Muscle of leg (tissue), 11 donors: ENCODE data around the gene TREH. TPM values are rescaled to one million over a fixed set of nuclear protein-coding genes. Genes with fewer than 3 reads are reported as not detected.

Experiments
- DNase-seq: peaks from one replicate; pipeline ENCODE4 v3.0.0; 2013
- H3K27ac ChIP-seq: one replicate; pipeline ENCODE4 v1.5.1; 2013; ENCODE audit warnings: mild to moderate bottlenecking, low read length, control low read depth
- H3K27me3 ChIP-seq: one replicate; pipeline ENCODE4 v1.6.1; 2013; ENCODE audit warnings: low read length; ENCODE audit not compliant: control insufficient read depth, insufficient read depth
- H3K36me3 ChIP-seq: one replicate; pipeline ENCODE4 v1.6.1; 2013; ENCODE audit warnings: low read length; ENCODE audit not compliant: control insufficient read depth, insufficient read depth
- H3K4me1 ChIP-seq: one replicate; pipeline ENCODE4 v1.6.1; 2013; ENCODE audit warnings: low read length; ENCODE audit not compliant: control insufficient read depth, insufficient read depth
- H3K4me3 ChIP-seq: one replicate; pipeline ENCODE4 v1.5.1; 2013; ENCODE audit warnings: low read length, control low read depth
- H3K9me3 ChIP-seq: replicated peaks from 2 replicates; pipeline ENCODE4 v1.6.1; 2013; ENCODE audit warnings: low read depth, low read length; ENCODE audit not compliant: control insufficient read depth
- whole genome bisulfite sequencing: methylation state at CpG from one replicate; pipeline ENCODE4 v1.1.5; 2013; ENCODE audit warnings: missing lambda C conversion rate; ENCODE audit not compliant: insufficient coverage; 5-methylcytosine and 5-hydroxymethylcytosine counted together
- polyA plus RNA-seq, 8 donors: library from polyadenylated mRNA; unstranded; fragments of 120-200 nt; gene quantifications; one replicate each; pipeline versions ENCODE4 v1.2.1 to v1.2.3, GENCODE V29; 2013; ENCODE audit warnings: inconsistent platforms in 1 of 8, low replicate concordance in 1 of 8; ENCODE audit not compliant: insufficient read length in 8 of 8, insufficient read depth in 1 of 8
- total RNA-seq: library from RNA; stranded (reverse); fragments of 120-200 nt; gene quantifications from one replicate; pipeline ENCODE4 v1.2.4, GENCODE V29; 2013

The TREH gene
- total and polyA plus RNA-seq, 9 donors, result under 0.01 to 5.6 (median 0.22) TPM

DNA sequence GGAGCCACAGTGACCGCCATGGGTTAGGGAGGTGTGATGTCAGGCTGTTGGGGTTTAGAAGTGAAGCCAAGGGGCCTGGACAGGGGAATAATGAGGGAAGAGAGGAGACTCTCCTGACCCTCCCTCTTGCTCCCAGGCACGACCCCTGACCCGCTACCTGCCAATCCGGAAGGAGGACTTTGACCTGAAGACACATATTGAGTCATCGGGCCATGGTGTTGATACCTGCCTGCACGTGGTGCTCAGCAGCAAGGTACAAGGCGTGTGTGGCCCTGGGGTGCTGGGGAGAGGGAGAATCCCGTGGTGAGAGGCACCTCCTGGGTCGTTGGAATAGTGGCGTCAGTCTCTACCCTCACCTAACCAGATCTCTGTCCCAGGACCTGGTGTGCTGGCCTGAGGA lies 29.5 kb downstream of the TREH start:
- Histone ChIP-seq H3K27me3 (no peaks in the 10 kb centered on the region), H3K4me1 (no peaks in the 10 kb centered on the region), H3K36me3 (peaks cover 79% of the 10 kb centered on the region), H3K9me3 (no peaks in the 10 kb centered on the region), H3K4me3 (no peak overlapping the region), H3K27ac (no peak overlapping the region)
- DNase-seq, result no peak
- 89% methylated on average over 5 of the region's 10 CpGs for WGBS

DNA sequence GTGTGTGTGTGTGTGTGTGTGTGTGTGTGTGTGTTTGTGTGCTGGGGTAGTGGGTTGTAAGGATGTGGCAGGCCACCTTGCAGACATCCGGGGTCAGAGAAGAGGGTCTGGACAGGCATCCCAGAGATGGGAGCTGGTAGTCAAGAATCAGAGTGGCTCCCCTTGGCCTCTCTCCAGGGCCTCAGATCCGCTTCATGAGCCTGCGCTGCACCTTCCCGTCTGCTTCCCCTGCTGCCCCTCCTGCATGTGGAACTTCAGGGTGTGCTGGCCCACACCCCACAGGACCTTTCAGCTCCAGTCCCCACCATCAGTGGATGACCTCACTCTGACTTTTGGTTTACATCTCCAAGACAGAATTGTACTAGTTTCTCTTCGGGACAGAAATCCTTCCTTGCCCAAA lies 31.2 kb downstream of the TREH start:
- no peaks in the 10 kb centered on the region for H3K27me3 ChIP-seq

DNA sequence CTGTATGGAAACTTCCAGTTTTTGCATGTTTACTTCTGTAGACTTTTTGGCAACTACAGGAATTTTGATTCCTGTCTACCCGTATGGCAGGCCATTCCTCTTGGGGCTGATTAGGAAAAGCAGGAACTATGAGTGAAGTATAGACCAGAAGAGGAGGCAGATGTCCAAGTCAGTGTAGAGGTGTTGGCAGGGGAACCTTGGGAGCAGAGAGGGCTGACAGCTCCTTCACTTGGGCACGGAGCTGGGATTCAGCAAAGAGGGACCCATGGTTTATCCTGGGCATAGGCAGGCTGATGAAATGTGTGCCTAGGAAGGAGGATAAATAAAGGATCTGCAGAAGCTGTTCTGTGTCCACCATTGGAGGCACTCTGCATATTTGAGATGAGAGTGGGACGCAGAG lies 33.1 kb downstream of the TREH start:
- WGBS, result 49% methylated on average over 2 of the region's 3 CpGs
- H3K36me3 ChIP-seq, result peaks cover 91% of the 10 kb centered on the region
- H3K27ac ChIP-seq, result no peak overlapping the region
- no peaks in the 10 kb centered on the region for H3K27me3 ChIP-seq
- no peaks in the 10 kb centered on the region for H3K9me3 ChIP-seq
- H3K4me3 ChIP-seq, result no peak overlapping the region
- peaks cover 7% of the 10 kb centered on the region for H3K4me1 ChIP-seq
- no peak for DNase-seq

More for the DNA sequence above, 31.2 kb downstream of the TREH start:
- no peaks in the 10 kb centered on the region for H3K9me3 ChIP-seq
- peaks cover 2% of the 10 kb centered on the region for H3K4me1 ChIP-seq
- H3K36me3 ChIP-seq, result peaks cover 89% of the 10 kb centered on the region
- 64% methylated on average over 3 of the region's 5 CpGs for WGBS
- H3K27ac ChIP-seq, result no peak overlapping the region
- DNase-seq, result no peak
- no peak overlapping the region for H3K4me3 ChIP-seq

DNA sequence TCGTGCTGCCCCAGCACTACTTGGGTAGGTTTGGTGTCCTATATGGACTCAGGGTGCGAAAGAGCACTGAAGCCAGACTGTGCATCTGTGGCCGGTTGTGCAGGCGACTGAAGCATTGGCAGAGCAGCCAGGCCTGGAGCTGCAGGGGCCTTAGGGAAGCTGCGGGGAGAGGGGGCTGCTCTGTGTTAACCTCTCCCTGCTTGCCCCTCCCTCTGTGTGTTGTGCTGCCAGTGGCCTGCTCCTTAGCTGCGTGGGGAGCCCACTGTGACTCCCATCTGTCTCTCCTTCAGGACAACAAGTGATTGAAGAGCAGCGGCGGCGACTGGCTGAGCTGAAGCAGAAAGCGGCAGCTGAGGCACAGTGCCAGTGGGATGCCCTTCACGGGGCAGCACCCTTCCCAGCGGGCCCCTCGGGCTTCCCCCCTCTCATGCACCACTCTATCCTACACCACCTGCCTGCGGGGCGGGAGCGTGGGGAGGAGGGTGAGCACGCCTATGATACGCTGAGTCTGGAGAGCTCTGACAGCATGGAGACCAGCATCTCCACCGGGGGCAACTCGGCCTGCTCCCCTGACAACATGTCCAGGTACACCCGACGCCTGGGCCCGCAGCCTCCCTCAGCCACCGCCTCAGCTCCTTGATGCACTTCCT lies 34.3 kb downstream of the TREH start:
- Histone ChIP-seq H3K4me3 (no peak overlapping the region), H3K27me3 (no peaks in the 10 kb centered on the region), H3K36me3 (peaks cover 93% of the 10 kb centered on the region), H3K4me1 (peaks cover 7% of the 10 kb centered on the region), H3K9me3 (no peaks in the 10 kb centered on the region), H3K27ac (no peak overlapping the region)
- 77% methylated on average over 8 of the region's 24 CpGs for WGBS
- DNase-seq, result no peak

DNA sequence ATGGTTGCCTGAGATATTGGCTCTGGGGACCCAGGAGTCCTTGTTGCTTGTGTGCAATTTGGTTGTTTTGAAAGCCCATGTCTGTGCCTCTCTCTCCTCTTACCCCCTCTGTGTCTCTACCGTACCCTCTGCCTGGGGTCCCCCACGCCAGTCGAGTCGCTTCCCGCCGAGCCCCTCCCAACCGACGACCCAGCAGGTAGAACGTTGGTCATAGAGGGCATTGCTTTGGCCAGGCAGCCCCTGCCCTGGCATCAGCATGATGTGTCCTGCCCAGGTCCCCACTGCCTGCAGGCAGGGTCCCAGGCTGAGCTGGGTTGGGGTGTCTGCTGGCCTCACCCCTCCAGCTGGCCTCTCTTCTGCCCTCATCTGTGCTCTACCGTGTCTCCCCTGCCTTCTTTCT lies 35.0 kb downstream of the TREH start:
- Histone ChIP-seq H3K4me3 (no peak overlapping the region), H3K27me3 (no peaks in the 10 kb centered on the region), H3K36me3 (peaks cover 93% of the 10 kb centered on the region), H3K4me1 (peaks cover 7% of the 10 kb centered on the region), H3K27ac (no peak overlapping the region), H3K9me3 (no peaks in the 10 kb centered on the region)
- WGBS, result 86% methylated on average over 9 of the region's 10 CpGs
- no peak for DNase-seq

- H3K27ac ChIP-seq, result no peak overlapping the region
Observed at GRCh38 chr11:118643995-118644345, 35.5 kb downstream of the TREH start.

DNA sequence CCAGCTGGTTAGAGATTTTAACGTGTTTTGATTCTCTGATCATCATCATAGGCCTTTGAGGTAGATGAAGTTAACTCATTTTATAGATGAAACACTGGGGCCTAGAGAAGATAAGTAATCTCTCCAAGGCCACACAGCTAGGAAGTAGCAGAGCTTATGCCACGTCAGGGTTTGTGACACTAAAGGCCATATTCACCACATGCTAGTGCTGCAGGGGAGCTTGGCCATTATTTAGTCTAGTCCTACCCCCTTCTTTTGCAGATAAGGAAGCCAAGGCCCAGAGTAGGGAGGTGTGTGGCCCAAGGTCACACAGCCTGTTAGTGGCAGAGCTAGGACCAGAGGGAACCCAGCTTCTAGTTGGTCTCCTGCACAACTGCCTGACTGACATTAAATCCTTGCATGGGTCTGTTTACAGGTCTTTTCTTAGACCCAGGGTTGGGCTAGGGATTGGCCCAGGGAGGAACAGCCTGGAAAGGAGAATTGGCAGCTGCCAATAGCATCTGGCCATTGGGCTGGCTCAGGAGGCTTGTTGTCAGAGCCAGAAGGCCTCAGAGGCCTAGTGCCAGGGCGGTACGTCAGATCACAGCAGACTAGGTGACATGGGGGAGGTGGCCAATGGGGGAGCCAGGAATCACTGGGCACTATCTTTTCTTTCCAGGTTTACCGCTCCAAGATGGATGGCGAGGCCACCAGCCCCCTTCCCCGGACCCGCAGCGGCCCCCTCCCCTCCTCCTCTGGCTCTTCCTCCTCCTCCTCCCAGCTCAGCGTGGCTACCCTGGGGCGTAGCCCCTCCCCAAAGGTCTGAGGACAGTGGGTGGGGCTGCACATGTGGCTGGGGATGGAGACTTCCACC lies 36.1 kb downstream of the TREH start:
- Histone ChIP-seq H3K27ac (no peak overlapping the region), H3K27me3 (no peaks in the 10 kb centered on the region), H3K36me3 (peaks cover 93% of the 10 kb centered on the region), H3K4me3 (no peak overlapping the region), H3K9me3 (no peaks in the 10 kb centered on the region), H3K4me1 (peaks cover 7% of the 10 kb centered on the region)
- no peak for DNase-seq
- 93% methylated on average over 3 of the region's 11 CpGs for WGBS

More at GRCh38 chr11:118643995-118644345, 35.5 kb downstream of the TREH start:
- WGBS, result 73% methylated on average over 4 of the region's 7 CpGs
- H3K9me3 ChIP-seq, result no peaks in the 10 kb centered on the region
- H3K27me3 ChIP-seq, result no peaks in the 10 kb centered on the region
- no peak for DNase-seq
- peaks cover 93% of the 10 kb centered on the region for H3K36me3 ChIP-seq
- peaks cover 7% of the 10 kb centered on the region for H3K4me1 ChIP-seq
- H3K4me3 ChIP-seq, result no peak overlapping the region

DNA sequence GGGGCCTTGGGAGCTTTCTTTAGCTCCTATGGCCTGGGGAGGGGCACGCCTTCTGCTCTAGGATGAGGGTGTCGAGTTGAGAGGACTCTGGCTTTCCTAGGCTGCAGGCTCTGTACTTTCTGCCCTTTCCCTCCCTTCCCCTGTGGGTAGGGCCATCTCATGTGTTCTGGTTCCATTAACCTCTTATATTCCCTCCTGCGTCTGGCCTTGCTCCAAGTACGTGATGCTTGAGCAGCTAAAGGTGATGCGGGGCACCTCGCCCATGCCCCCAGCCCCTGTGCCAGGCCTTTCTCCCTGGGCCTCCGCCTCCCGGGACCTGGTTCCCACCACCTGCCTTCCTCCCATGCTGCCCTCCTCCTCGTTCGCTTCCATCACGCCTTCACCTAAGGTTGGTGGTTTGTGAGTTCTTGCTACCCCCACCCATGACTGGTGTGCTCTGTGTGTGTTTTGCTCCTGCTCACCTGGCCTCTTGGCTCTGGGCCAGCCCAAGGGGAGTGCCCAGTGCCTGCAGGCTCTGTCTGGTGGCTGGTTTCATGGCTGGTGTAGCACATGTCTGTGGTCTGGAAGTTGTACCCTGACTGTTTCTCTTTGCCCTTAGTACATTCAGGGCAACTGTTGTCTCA lies 37.9 kb downstream of the TREH start:
- Histone ChIP-seq H3K27ac (no peak overlapping the region), H3K4me1 (peaks cover 7% of the 10 kb centered on the region), H3K4me3 (no peak overlapping the region), H3K27me3 (no peaks in the 10 kb centered on the region), H3K9me3 (no peaks in the 10 kb centered on the region), H3K36me3 (peaks cover 94% of the 10 kb centered on the region)
- 88% methylated on average over 4 of the region's 11 CpGs for WGBS
- DNase-seq, result no peak

DNA sequence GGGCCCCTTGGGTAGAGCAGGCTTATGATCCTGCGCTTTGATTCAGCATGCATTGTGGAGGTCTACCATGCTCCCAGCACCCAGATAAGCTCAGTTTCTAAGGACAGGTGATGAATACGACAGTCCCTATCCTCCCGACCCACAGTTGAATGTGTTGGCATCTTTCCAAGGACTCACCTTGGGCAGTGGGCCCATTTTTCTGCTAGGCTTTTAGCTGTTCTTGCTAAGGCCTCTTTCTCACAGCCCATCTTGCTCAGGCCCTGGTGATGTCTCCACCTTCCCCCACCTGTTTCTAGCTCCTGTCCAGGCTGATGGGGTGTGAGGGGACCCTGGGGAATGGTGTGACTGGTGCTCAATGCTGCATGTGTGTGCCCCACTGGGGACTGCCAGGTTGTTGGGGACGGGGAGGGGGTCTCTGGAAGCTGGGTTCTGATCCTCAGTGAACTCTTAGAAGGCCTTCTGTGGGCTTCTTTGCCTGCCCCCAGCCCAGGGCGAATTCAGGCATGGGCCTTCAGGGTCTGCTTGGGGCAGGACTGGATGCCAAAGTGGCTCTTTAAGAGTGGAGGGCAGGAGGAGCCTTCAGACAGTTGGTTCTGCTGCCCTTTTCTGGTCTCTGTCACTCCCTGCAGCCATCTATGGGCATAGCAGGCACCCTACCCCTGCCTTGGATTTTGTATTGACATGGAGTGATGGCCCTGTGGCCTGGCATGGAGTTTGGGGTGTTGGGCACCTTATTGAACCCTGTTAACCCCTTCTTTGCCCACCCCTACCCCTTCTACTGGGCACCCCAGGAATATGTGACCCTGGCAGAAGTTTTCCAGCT lies 38.9 kb downstream of the TREH start:
- H3K27me3 ChIP-seq, result no peaks in the 10 kb centered on the region
- 80% methylated on average over 5 of the region's 5 CpGs for WGBS
- peaks cover 98% of the 10 kb centered on the region for H3K36me3 ChIP-seq
- H3K27ac ChIP-seq, result no peak overlapping the region
- H3K4me3 ChIP-seq, result no peak overlapping the region
- no peaks in the 10 kb centered on the region for H3K9me3 ChIP-seq
- no peak for DNase-seq
- peaks cover 11% of the 10 kb centered on the region for H3K4me1 ChIP-seq
